Smooth muscle cell (in vitro differentiated cells): ENCODE data around the gene NEBL. TPM values are rescaled to one million over a fixed set of nuclear protein-coding genes. Genes with fewer than 3 reads are reported as not detected.

ENCODE experiments used
- DNase-seq: peaks from one replicate; lab custom pipeline; 2025; ENCODE audit not compliant: unreplicated experiment; lab: John Stamatoyannopoulos, UW
- H2AFZ ChIP-seq: fragments of 200-600 bp; sonication (generic); 2 replicates; pipeline ENCODE4 v1.6.0; 2016; ENCODE audit warnings: antibody characterized with exemption, low read depth, mild to moderate bottlenecking
- H3F3A ChIP-seq: fragments of 200-600 bp; sonication (generic); 2 replicates; pipeline ENCODE4 v1.6.0; 2017; ENCODE audit warnings: antibody characterized with exemption, low read depth
- H3K27ac ChIP-seq: fragments of 200-600 bp; sonication (generic); 2 replicates; pipeline ENCODE4 v1.5.1; 2016; ENCODE audit warnings: low read depth, mild to moderate bottlenecking
- H3K27me3 ChIP-seq: fragments of 200-600 bp; sonication (generic); 2 replicates; pipeline ENCODE4 v1.6.1; 2016; ENCODE audit warnings: low read depth, mild to moderate bottlenecking
- H3K36me3 ChIP-seq: fragments of 200-600 bp; sonication (generic); 2 replicates; pipeline ENCODE4 v1.5.1; 2016; ENCODE audit warnings: low read depth
- H3K4me1 ChIP-seq: fragments of 200-600 bp; sonication (generic); 2 replicates; pipeline ENCODE4 v1.5.1; 2016; ENCODE audit warnings: low read depth
- H3K4me2 ChIP-seq: fragments of 200-600 bp; sonication (generic); 2 replicates; pipeline ENCODE4 v1.6.0; 2016; ENCODE audit warnings: mild to moderate bottlenecking
- H3K4me3 ChIP-seq: fragments of 200-600 bp; sonication (generic); 2 replicates; pipeline ENCODE4 v1.5.1; 2016; ENCODE audit warnings: mild to moderate bottlenecking
- H3K79me2 ChIP-seq: fragments of 200-600 bp; sonication (generic); 2 replicates; pipeline ENCODE4 v1.6.0; 2016; ENCODE audit warnings: low read depth, mild to moderate bottlenecking
- H3K9ac ChIP-seq: fragments of 200-600 bp; sonication (generic); 2 replicates; pipeline ENCODE4 v1.6.0; 2016; ENCODE audit warnings: low read depth
- H3K9me3 ChIP-seq: fragments of 200-600 bp; sonication (generic); replicated peaks from 2 replicates; pipeline ENCODE4 v1.5.1; 2016; ENCODE audit warnings: low read depth
- H4K20me1 ChIP-seq: fragments of 200-600 bp; sonication (generic); 2 replicates; pipeline ENCODE4 v1.6.0; 2016; ENCODE audit warnings: low read depth
- CTCF ChIP-seq: fragments of 200-600 bp; sonication (generic); IDR thresholded peaks from 2 replicates; pipeline ENCODE4 v1.5.1; 2017; ENCODE audit warnings: borderline replicate concordance, mild to moderate bottlenecking, antibody characterized with exemption; ENCODE audit not compliant: insufficient read depth, poor library complexity, severe bottlenecking
- WGBS: methylation state at CpG from one replicate; pipeline ENCODE4 v1.1.7; 2016; ENCODE audit warnings: low lambda C conversion rate; 5-methylcytosine and 5-hydroxymethylcytosine counted together
- polyA plus RNA-seq: library from polyadenylated mRNA; unstranded; fragments of >200 nt; fragmentation: Nextera tagmentation; extraction: Ambion mirVana; gene quantifications from 2 replicates; pipeline ENCODE4 v1.2.1, GENCODE V29; 2016
- total RNA-seq: library from RNA; depleted of rRNA; stranded (reverse); fragments of >200 nt; gene quantifications from 2 replicates; pipeline ENCODE4 v1.2.3, GENCODE V29; 2014

NEBL gene
- total and polyA plus RNA-seq, 2 experiments from 2014 or later, result 1.8 to 12.8 TPM

DNA sequence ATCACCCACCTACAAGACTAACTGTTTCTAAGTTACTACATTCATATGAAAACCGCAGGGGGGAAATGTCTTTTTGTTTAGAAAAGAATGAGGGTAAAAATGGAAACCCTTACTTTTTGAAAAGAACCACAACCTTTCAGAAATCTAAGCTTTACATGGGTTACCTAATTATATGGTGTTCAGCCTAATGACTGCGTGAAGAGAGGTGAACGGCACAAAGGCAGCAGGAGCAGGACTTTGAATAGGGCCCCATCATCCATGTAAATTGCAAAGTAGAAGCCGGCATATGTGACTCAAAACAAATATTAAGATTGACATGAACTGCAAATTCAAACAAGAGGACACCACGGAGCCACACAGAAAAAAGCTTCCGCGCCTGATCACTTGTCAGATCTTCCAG, 25.1 kb downstream of the NEBL start:
- no peaks in the 10 kb centered on the region for H3K79me2 ChIP-seq
- H3K36me3 ChIP-seq, result no peaks in the 10 kb centered on the region
- H2AFZ ChIP-seq, result no peak overlapping the region
- no peaks in the 10 kb centered on the region for H4K20me1 ChIP-seq
- DNase-seq, result no peak
- 82% methylated on average over 7 of the region's 7 CpGs for WGBS
- TF ChIP-seq CTCF, result no peak
- no peak overlapping the region for H3K9ac ChIP-seq
- no peaks in the 10 kb centered on the region for H3K27me3 ChIP-seq
- no peak overlapping the region for H3K27ac ChIP-seq
- no peak overlapping the region for H3K4me3 ChIP-seq
- no peaks in the 10 kb centered on the region for H3F3A ChIP-seq
- no peak overlapping the region for H3K4me2 ChIP-seq
- H3K4me1 ChIP-seq, result no peaks in the 10 kb centered on the region
- no peaks in the 10 kb centered on the region for H3K9me3 ChIP-seq

GRCh38 chr10:20870834-20871233, 26.3 kb downstream of the NEBL start:
- TF ChIP-seq CTCF, result no peak
- Histone ChIP-seq H3K9ac (no peak overlapping the region), H3K4me3 (no peak overlapping the region), H4K20me1 (no peaks in the 10 kb centered on the region), H2AFZ (no peak overlapping the region), H3K27ac (no peak overlapping the region), H3K79me2 (no peaks in the 10 kb centered on the region), H3F3A (no peaks in the 10 kb centered on the region), H3K9me3 (no peaks in the 10 kb centered on the region), H3K36me3 (no peaks in the 10 kb centered on the region), H3K27me3 (no peaks in the 10 kb centered on the region), H3K4me1 (no peaks in the 10 kb centered on the region), H3K4me2 (no peak overlapping the region)
- DNase-seq, result no peak
- WGBS, result 82% methylated on average over 3 of the region's 3 CpGs

GRCh38 chr10:20863008-20863407, 34.1 kb downstream of the NEBL start:
- no peaks in the 10 kb centered on the region for H4K20me1 ChIP-seq
- TF ChIP-seq CTCF, result no peak
- DNase-seq, result no peak
- no peaks in the 10 kb centered on the region for H3K27me3 ChIP-seq
- no peaks in the 10 kb centered on the region for H3K4me1 ChIP-seq
- no peak overlapping the region for H3K27ac ChIP-seq
- H3K79me2 ChIP-seq, result no peaks in the 10 kb centered on the region
- no peak overlapping the region for H3K4me2 ChIP-seq
- H3K36me3 ChIP-seq, result no peaks in the 10 kb centered on the region
- no peak overlapping the region for H3K4me3 ChIP-seq
- H3F3A ChIP-seq, result no peaks in the 10 kb centered on the region
- H3K9me3 ChIP-seq, result no peaks in the 10 kb centered on the region
- WGBS, result 93% methylated on average over 4 of the region's 4 CpGs
- no peak overlapping the region for H2AFZ ChIP-seq
- H3K9ac ChIP-seq, result no peak overlapping the region

- 21% methylated on average over 2 of the region's 2 CpGs for WGBS
- H3K27me3 ChIP-seq, result no peaks in the 10 kb centered on the region
- H4K20me1 ChIP-seq, result no peaks in the 10 kb centered on the region
- peak; percentile 68 for TF ChIP-seq CTCF
- H3K4me1 ChIP-seq, result no peaks in the 10 kb centered on the region
- no peaks in the 10 kb centered on the region for H3F3A ChIP-seq
- H3K36me3 ChIP-seq, result no peaks in the 10 kb centered on the region
- DNase-seq, result no peak
- no peak overlapping the region for H3K4me3 ChIP-seq
- no peak overlapping the region for H3K4me2 ChIP-seq
- no peaks in the 10 kb centered on the region for H3K9me3 ChIP-seq
- H3K27ac ChIP-seq, result no peak overlapping the region
- no peak overlapping the region for H3K9ac ChIP-seq
- no peaks in the 10 kb centered on the region for H3K79me2 ChIP-seq
- no peak overlapping the region for H2AFZ ChIP-seq
Measured at GRCh38 chr10:20858292-20859124, 38.6 kb downstream of the NEBL start.
